HepG2 (cell line): ENCODE measurements around the gene CCDC148. TPM values are rescaled to one million over a fixed set of nuclear protein-coding genes. Genes with fewer than 3 reads are reported as not detected.
A peak's percentile ranks its signal among the peaks of the same experiment; 100 is the strongest.

ENCODE experiments used
- CHD4 ChIP-seq: fragments of 200-600 bp; sonication (generic); IDR thresholded peaks from 2 replicates; pipeline ENCODE4 v1.7.0; 2017; ENCODE audit warnings: mild to moderate bottlenecking, low read length, borderline replicate concordance
- GATAD1 ChIP-seq: IDR thresholded peaks from 2 replicates; pipeline ENCODE4 v1.6.1; 2016; ENCODE audit warnings: missing genetic modification reagents, missing compliant biosample characterization
- KAT8 ChIP-seq: IDR thresholded peaks from 2 replicates; pipeline ENCODE4 v1.6.1; 2016; ENCODE audit warnings: missing genetic modification reagents, missing compliant biosample characterization
- KMT2B ChIP-seq: IDR thresholded peaks from 2 replicates; pipeline ENCODE4 v1.6.1; 2016; ENCODE audit warnings: missing genetic modification reagents, missing compliant biosample characterization
- MAFF ChIP-seq: IDR thresholded peaks from 2 replicates; pipeline ENCODE4 v1.6.1; 2011; ENCODE audit warnings: low read depth, low read length, improper control_type of control experiment
- NFYC ChIP-seq: IDR thresholded peaks from 2 replicates; pipeline ENCODE4 v1.6.1; 2016; ENCODE audit warnings: missing genetic modification reagents, missing compliant biosample characterization
- NR2C2 ChIP-seq: sonication (generic); formaldehyde crosslinking; IDR thresholded peaks from 2 replicates; pipeline ENCODE4 v1.4.0; 2020; ENCODE audit warnings: missing genetic modification reagents, mild to moderate bottlenecking, moderate library complexity, borderline replicate concordance
- POLR2A ChIP-seq, 2 experiments: IDR thresholded peaks; 2 replicates each; pipeline ENCODE4 v1.6.1; 2011; ENCODE audit warnings: low read depth in 2 of 2, low read length in 2 of 2, mild to moderate bottlenecking in 1 of 2, moderate library complexity in 1 of 2; ENCODE audit not compliant: insufficient read depth in 1 of 2
- RCOR2 ChIP-seq: IDR thresholded peaks from 2 replicates; pipeline ENCODE4 v1.6.1; 2016; ENCODE audit warnings: missing biosample characterization, missing genetic modification reagents
- YEATS2 ChIP-seq: sonication (generic); formaldehyde crosslinking; IDR thresholded peaks from 2 replicates; pipeline ENCODE4 v1.4.0; 2020; ENCODE audit warnings: missing genetic modification reagents, borderline replicate concordance
- ZKSCAN8 ChIP-seq: IDR thresholded peaks from 2 replicates; pipeline ENCODE4 v1.6.1; 2016; ENCODE audit warnings: borderline replicate concordance, missing genetic modification reagents, missing compliant biosample characterization
- ZMYM3 ChIP-seq: sonication (generic); formaldehyde crosslinking; IDR thresholded peaks from 2 replicates; pipeline ENCODE4 v1.5.1; 2020; ENCODE audit warnings: mild to moderate bottlenecking, missing genetic modification reagents
- ZNF230 ChIP-seq: sonication (generic); formaldehyde crosslinking; IDR thresholded peaks from 2 replicates; pipeline ENCODE4 v1.4.0; 2020; ENCODE audit warnings: mild to moderate bottlenecking, missing genetic modification reagents
- polyA plus RNA-seq, 8 experiments: library from polyadenylated mRNA; depleted of rRNA in 3 of 8; stranded (reverse) in 7 of 8; unstranded in 1 of 8; fragments of >200 nt; fragmentation: Illumina TruSeq in 4 of 8; extraction: Trizol in 4 of 8; gene quantifications; 2 replicates each; pipeline versions ENCODE4 v1.2.1 to v1.2.3, GENCODE V29; 2011 to 2016; ENCODE audit warnings: low read depth in 4 of 8, missing spikeins in 1 of 8, mixed read lengths in 1 of 8; ENCODE audit not compliant: insufficient read depth in 1 of 8
- total RNA-seq, 5 experiments: library from RNA; depleted of rRNA; stranded (reverse); fragments of >200 nt; fragmentation: Illumina TruSeq; extraction: Trizol; gene quantifications; 2 replicates each; pipeline ENCODE4 v1.2.3, GENCODE V29; 2016; ENCODE audit warnings: low read depth in 1 of 5
- TF ChIP-seq, protein P1 (sequence below): sonication (generic); formaldehyde crosslinking; IDR thresholded peaks from 2 replicates; pipeline ENCODE4 v1.9.0; 2021; ENCODE audit warnings: mild to moderate bottlenecking, missing genetic modification reagents
- TF ChIP-seq, protein P2 (sequence below): sonication (generic); formaldehyde crosslinking; IDR thresholded peaks from 2 replicates; pipeline ENCODE4 v1.4.0; 2020; ENCODE audit warnings: missing genetic modification reagents
- TF ChIP-seq, protein P3 (sequence below): sonication (generic); formaldehyde crosslinking; IDR thresholded peaks from 2 replicates; pipeline ENCODE4 v1.8.0; 2022; ENCODE audit warnings: missing genetic modification reagents, mild to moderate bottlenecking, moderate library complexity, borderline replicate concordance
- TF ChIP-seq, protein P4 (sequence below): sonication (generic); formaldehyde crosslinking; IDR thresholded peaks from 2 replicates; pipeline ENCODE4 v1.8.1; 2023; ENCODE audit warnings: mild to moderate bottlenecking, moderate library complexity, missing genetic modification reagents
- TF ChIP-seq, protein P5 (sequence below): sonication (generic); formaldehyde crosslinking; IDR thresholded peaks from 2 replicates; pipeline ENCODE4 v1.5.0; 2020; ENCODE audit warnings: mild to moderate bottlenecking, missing genetic modification reagents, moderate library complexity

The CCDC148 gene
- total and polyA plus RNA-seq, 2 of the 13 experiments (the other 11 are each of a cell fraction or from before 2014, with no cell fraction given), result 0.30 to 0.49 TPM

DNA sequence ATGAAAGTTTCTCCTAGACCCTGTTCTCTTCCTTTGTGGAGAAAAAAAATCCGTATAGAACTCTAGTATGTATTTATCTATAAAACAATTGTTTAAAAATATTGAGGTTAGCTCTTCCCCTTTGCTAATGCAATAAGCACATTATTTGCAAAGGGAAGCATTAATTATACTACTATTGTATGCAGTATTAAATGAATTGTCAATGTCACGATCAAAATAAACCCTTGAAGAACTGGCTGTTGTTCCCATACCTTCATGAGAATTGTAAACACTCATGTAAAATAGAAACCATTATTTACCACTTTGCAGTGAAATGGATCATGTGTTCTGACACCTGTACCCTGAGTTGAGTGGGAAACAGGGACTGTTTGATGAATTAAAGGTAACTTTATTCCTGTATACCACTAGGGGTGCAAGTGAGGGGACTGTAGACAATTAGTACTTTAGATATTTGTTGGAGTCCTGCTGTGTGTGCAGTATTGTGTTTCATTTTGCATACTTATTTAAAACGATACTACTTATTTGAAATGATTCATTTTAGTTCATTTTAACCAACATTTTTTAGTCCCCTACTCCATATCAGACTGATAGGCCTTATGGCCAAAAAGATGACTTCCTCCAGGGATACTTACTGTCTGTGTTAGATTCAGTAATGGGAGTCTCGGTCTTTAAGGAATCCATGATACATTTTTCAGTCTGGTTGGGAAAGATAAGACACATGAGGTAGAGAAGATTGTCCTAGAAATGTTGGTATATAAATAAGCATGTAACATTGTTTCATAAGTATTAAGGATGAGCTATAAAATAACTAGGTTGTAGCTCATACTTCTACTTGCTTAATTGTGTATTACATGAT, 8.1 kb upstream of the CCDC148 start (continued):
- TF ChIP-seq, protein P1, sequence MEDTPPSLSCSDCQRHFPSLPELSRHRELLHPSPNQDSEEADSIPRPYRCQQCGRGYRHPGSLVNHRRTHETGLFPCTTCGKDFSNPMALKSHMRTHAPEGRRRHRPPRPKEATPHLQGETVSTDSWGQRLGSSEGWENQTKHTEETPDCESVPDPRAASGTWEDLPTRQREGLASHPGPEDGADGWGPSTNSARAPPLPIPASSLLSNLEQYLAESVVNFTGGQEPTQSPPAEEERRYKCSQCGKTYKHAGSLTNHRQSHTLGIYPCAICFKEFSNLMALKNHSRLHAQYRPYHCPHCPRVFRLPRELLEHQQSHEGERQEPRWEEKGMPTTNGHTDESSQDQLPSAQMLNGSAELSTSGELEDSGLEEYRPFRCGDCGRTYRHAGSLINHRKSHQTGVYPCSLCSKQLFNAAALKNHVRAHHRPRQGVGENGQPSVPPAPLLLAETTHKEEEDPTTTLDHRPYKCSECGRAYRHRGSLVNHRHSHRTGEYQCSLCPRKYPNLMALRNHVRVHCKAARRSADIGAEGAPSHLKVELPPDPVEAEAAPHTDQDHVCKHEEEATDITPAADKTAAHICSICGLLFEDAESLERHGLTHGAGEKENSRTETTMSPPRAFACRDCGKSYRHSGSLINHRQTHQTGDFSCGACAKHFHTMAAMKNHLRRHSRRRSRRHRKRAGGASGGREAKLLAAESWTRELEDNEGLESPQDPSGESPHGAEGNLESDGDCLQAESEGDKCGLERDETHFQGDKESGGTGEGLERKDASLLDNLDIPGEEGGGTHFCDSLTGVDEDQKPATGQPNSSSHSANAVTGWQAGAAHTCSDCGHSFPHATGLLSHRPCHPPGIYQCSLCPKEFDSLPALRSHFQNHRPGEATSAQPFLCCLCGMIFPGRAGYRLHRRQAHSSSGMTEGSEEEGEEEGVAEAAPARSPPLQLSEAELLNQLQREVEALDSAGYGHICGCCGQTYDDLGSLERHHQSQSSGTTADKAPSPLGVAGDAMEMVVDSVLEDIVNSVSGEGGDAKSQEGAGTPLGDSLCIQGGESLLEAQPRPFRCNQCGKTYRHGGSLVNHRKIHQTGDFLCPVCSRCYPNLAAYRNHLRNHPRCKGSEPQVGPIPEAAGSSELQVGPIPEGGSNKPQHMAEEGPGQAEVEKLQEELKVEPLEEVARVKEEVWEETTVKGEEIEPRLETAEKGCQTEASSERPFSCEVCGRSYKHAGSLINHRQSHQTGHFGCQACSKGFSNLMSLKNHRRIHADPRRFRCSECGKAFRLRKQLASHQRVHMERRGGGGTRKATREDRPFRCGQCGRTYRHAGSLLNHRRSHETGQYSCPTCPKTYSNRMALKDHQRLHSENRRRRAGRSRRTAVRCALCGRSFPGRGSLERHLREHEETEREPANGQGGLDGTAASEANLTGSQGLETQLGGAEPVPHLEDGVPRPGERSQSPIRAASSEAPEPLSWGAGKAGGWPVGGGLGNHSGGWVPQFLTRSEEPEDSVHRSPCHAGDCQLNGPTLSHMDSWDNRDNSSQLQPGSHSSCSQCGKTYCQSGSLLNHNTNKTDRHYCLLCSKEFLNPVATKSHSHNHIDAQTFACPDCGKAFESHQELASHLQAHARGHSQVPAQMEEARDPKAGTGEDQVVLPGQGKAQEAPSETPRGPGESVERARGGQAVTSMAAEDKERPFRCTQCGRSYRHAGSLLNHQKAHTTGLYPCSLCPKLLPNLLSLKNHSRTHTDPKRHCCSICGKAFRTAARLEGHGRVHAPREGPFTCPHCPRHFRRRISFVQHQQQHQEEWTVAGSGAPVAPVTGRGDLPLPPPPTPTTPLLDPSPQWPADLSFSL (CRISPR knock-in tag), result no peak
- TF ChIP-seq ZMYM3 (CRISPR knock-in tag), result no peak
- TF ChIP-seq, protein P2, sequence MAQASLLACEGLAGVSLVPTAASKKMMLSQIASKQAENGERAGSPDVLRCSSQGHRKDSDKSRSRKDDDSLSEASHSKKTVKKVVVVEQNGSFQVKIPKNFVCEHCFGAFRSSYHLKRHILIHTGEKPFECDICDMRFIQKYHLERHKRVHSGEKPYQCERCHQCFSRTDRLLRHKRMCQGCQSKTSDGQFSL (CRISPR knock-in tag), result no peak
- no peak for TF ChIP-seq POLR2A (IDR thresholded peaks at IDR 0.05; ENCODE audit: insufficient read depth in 1 of 2, low read depth in 2 of 2, low read length in 2 of 2)
- TF ChIP-seq, protein P3, sequence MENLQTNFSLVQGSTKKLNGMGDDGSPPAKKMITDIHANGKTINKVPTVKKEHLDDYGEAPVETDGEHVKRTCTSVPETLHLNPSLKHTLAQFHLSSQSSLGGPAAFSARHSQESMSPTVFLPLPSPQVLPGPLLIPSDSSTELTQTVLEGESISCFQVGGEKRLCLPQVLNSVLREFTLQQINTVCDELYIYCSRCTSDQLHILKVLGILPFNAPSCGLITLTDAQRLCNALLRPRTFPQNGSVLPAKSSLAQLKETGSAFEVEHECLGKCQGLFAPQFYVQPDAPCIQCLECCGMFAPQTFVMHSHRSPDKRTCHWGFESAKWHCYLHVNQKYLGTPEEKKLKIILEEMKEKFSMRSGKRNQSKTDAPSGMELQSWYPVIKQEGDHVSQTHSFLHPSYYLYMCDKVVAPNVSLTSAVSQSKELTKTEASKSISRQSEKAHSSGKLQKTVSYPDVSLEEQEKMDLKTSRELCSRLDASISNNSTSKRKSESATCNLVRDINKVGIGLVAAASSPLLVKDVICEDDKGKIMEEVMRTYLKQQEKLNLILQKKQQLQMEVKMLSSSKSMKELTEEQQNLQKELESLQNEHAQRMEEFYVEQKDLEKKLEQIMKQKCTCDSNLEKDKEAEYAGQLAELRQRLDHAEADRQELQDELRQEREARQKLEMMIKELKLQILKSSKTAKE (CRISPR knock-in tag), result no peak
- TF ChIP-seq, protein P4, sequence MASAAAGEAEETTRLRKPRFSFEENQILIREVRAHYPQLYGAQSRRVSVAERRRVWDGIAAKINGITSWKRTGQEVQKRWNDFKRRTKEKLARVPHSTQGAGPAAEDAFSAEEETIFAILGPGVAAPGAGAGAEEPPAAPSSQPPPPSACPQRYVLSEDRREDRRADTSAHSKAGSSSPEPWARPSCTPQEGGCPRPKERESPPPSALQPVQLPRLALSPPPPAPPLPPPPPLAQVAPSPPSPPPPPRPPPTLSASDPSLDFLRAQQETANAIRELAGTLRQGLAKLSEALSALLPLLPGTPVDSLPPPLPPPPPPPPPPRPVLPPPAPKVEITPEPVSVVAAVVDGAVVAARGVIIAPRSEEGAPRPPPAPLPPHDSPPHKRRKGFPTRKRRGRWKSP, result no peak
- no peak for TF ChIP-seq CHD4
- 0 out of 2 replicates have a peak, but pooled peaks have one; percentile 5 for TF ChIP-seq MAFF
- no peak for TF ChIP-seq NR2C2 (CRISPR knock-in tag)
- peak; percentile 96 for TF ChIP-seq ZKSCAN8 (CRISPR knock-in tag)
- TF ChIP-seq ZNF230 (CRISPR knock-in tag), result no peak
- TF ChIP-seq KMT2B (CRISPR knock-in tag), result no peak
- no peak for TF ChIP-seq NFYC (CRISPR knock-in tag)
- TF ChIP-seq GATAD1, result no peak
- TF ChIP-seq, protein P5, sequence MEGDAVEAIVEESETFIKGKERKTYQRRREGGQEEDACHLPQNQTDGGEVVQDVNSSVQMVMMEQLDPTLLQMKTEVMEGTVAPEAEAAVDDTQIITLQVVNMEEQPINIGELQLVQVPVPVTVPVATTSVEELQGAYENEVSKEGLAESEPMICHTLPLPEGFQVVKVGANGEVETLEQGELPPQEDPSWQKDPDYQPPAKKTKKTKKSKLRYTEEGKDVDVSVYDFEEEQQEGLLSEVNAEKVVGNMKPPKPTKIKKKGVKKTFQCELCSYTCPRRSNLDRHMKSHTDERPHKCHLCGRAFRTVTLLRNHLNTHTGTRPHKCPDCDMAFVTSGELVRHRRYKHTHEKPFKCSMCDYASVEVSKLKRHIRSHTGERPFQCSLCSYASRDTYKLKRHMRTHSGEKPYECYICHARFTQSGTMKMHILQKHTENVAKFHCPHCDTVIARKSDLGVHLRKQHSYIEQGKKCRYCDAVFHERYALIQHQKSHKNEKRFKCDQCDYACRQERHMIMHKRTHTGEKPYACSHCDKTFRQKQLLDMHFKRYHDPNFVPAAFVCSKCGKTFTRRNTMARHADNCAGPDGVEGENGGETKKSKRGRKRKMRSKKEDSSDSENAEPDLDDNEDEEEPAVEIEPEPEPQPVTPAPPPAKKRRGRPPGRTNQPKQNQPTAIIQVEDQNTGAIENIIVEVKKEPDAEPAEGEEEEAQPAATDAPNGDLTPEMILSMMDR (CRISPR knock-in tag), result peak; percentile 55
- TF ChIP-seq KAT8 (CRISPR knock-in tag), result 0 out of 2 replicates have a peak, but pooled peaks have one; percentile 15
- TF ChIP-seq RCOR2 (CRISPR knock-in tag), result no peak
- TF ChIP-seq YEATS2 (CRISPR knock-in tag), result no peak
